Measurements from ENCODE around the gene NTN1.
"Not testable (repeated sequence)": the region's sequence is repeated elsewhere in the genome, so short reads cannot be mapped to it uniquely, and the experiment has no call there.

Gene NTN1

DNA sequence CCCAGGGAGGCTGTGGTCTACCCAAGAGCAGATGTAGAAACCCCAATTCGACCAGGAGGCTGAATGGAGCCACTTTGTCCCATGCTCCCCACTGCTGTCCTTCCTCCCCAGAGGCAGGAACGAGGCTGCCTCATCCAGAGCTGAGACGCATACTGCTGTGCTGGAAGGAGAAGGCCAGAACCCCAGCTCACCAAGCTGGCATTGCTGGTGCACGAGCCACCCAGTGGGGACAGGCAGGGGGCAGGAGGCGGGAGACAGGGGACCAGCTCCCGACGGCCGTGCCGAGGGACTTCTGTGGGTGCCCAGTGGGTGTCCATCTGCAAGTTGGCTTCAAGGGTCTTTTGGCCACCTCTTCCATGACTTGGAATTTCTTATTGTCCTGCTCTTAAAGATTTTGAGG lies 66.6 kb downstream of the NTN1 start:
- DNase-seq (ENCODE audit: low spot score) = no peak

DNA sequence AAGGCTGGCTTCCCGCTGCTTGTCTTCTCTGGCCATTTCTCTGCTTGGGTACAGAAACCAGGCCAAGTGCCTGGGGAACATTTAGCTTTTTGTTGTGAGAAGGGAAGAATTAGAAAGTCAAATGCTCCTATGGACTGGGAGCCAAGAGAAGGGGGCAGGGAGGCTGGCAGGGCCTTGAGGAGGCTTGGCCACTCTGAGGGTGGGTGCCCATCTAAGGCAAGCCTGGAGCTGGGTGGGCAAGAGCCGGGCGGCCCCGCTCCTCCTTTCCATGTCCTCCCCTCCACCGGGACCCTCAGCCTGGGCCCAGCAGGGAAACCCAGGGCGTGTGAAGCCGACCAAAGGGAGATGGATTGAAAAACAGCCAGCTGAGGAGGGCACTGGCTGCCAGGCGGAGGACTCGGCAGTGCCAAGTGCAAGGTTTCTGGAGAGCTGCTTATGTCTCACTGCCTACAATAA lies 69.4 kb downstream of the NTN1 start:
- peak; percentile 20 for DNase-seq (ENCODE audit: low spot score)

DNA sequence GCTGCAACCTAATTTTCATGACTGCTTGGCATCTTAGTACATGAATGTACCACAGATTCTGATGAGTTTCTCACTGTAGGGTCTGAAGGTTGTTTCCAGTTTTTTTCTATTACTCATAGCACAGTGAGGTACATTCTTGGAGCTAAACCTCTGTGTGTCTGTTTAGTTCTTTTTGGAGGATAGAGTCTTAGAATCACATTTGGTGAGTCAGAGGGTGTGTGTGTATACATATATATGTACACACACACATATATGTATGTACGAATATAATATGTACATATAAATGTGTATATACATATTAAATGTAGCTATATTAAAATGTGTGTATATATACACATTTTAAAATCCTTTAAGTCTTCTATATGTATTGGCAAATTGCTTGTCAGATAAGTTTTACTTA lies 72.9 kb downstream of the NTN1 start:
- DNase-seq (ENCODE audit: low spot score) = no peak

DNA sequence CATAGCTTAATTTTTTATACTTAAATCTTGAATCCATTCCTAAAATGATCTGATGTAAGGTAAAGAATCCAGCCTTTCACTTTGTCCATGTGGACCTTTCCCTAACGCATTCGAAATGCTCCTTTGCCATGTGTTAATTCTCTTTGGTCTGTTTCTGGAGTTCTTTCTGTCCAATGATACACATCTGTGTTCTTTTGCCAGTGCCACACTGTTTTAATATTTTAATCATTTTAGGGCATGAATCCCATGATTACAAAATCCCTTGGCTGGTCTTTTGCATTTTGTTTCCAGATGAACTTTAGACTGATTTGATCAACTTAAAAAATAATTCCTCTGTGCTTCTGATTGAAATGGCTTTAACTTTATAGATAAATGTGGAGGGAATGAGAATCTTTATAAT lies 74.1 kb downstream of the NTN1 start:
- DNase-seq (ENCODE audit: low spot score) = no peak

DNA sequence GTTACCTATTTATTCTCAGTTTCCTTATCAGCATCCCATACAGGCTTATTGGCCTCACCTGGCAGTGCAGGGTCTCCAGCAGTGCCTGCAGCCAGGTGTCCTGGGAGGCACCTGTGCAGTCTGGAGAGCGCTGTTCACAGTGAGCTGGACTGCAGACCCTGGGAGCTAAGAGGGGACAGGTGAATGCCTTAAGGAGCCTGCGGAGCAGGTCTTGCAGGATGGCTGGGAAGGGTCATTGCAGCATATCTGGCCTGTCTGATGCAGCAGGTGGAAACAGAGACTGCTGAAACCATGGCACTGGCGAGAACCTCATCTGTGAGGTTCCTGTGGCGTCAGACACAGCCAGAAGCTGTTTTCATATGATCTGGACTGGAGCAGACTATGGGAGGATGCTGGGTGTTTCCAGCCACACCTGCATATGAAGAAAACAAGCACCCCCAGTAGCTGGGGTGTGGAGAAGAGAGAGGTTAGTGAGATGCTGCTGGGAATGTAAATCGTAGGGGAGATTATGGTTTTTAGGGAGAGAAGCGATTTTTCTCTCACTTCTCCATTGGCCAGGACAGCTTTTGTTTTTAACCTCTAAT lies 77.0 kb downstream of the NTN1 start:
- DNase-seq (ENCODE audit: low spot score) = no peak

DNA sequence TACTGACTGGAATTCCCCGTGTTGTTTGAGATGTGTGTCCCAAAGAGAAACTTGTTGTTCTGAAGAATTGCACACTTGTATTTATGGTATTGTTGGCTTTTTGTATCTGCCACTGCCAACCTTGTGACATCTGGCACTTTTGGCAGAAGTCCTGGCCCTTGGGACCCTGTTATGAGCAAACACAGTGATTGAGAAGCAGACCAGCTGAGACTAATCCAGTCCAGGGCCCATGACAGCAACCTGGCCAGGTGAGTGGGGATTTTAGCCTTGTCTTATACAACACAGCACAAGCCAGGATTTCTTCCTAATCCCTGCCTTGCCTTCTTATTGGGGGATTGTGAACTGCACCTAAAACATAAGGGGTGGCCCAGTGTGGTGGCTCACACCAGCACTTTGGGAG lies 80.0 kb downstream of the NTN1 start:
- DNase-seq (ENCODE audit: low spot score) = no peak

DNA sequence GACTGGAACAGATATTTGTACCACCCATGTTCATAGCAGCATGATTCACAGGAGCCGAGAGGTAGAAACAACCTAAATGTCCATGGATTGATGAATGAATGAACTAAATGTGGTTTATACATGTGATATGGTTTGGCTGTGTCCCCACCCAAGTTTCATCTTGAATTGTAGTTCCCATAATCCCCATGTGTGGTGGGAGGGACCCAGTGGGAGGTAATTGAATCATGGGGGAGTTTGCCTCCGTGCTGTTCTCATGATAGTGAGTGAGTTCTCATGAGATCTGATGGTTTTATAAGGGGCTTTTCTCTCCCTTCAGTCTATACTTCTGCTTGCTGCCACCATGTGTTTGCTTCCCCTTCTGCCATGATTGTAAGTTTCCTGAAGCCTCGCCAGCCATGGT lies 81.9 kb downstream of the NTN1 start:
- not testable (repeated sequence) for DNase-seq (ENCODE audit: low spot score)

DNA sequence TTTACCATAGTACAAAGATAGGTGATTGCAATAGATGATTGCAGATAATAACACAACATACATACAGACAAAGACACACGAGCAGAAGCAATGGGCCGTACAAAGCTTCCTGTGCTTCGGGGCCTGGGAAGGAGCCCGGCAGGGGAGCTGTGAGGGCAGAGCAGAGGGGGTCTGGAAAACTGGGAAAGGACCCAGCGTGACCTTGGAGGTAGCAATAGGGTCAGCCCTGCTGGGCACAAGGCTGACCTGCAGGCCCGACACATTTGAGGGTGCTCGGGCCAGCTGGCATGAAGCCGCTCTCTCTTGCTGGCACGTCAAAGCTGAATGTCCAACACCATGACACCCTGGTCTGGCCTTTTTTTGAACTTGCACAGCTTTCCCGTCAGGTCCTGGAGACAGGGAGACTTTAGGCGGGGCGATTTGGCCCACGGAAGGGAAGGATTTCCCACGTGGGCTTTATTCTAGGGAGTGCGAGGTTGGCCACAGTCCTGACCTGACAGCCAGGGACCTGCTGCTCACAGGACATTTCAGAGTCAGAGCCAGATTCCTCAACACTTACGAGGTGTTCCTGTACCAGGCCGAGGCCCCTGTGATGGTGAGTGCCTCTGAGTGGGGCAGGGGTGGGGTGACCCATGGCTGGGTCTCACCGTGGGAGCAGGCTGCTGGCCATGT lies 83.2 kb downstream of the NTN1 start:
- no peak for DNase-seq (ENCODE audit: low spot score)

DNA sequence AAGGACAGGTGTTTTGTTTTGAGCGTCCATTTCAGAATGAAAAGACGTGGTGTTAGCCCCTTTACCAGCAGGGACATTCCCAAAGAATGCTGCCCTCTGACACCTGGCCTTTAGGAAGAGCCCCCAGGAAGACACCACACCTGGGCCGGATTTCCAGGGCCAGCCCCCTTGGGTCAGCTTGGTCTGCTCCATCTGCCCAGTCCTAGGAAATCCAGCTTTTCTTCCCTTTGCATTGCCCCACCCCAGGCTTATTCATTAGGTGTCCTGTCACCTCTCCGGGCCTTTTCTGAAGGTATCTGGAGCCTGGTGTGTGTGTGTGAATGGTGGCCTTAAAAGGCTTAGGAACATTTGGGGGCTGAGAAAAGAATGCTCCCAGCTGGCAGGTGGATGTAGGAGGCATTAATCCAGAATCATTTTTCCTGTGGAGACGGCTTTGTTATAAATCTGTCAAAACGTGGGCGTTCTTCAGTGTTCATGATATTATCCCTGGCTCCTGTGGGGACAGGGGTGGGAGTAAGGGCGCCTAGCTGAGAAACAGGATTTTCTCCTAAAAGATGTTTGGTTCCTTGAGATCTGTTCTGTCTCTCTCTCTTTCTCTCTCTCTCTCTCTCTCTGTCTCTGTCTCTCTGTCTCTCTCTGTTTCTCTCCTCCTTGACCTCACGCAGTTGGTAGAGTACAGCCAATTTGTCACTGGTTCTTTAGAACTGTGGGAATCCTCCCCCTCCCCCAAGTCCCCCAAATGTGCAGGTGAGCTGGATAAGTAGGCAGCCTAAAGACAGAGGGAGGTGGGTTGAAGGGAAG lies 84.0 kb downstream of the NTN1 start:
- peak; percentile 44 for DNase-seq (ENCODE audit: low spot score)

DNA sequence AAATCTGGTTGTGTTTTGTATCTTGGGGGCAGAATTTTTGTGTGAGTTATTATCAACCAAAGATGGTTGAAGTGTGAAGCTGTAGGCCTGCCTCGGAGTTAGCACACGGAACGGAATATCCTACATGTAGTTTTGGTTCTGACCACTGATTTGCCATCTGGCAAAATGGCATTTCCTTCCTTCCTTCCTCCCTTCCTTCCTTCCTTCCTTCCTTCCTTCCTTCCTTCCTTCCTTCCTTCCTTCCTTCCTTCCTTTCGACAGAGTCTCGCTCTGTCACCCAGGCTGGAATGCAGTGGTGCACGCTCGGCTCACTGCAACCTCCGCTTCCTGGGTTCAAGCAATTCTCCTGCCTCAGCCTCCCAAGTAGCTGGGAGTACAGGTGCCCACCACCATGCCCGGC lies 85.0 kb downstream of the NTN1 start:
- not testable (repeated sequence) for DNase-seq (ENCODE audit: low spot score)

DNA sequence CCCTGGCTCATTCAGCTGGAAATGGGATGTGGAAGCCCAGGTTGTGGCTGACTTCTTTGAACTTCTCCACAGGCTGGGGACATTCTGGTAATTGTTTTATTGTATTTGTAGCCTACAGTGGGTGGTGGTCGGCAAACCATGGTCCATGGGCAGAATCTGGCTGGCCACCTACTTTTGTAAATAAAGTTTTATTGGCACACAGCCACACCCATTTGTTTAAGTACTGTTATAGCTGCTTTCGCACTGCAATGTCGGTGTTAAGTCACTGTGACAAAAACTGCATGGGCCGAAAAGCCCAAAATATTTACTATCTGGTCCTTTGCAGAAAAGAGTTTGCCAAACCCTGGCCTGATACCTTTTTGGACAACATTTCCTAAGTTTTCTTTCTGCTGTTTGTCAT lies 86.2 kb downstream of the NTN1 start:
- no peak for DNase-seq (ENCODE audit: low spot score)

DNA sequence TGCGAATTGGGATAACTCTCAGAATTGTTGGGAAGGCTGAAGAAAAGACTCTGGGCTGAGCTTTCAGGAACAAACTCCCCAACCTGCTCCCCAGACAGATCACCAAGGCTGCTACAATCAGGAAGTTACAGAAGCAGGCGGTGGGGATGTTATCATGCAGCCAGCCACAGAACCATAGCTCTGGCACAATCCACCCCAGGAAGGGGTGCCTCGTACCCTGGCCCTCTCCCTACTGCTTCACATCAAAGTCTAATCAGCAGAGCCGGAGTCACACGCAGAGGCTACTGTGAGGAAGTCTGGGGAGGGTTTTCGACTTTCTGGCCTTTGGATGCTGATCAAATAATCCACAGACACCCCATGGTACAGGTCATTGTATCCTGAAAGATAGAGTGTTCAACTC lies 86.8 kb downstream of the NTN1 start:
- DNase-seq (ENCODE audit: low spot score) = no peak

DNA sequence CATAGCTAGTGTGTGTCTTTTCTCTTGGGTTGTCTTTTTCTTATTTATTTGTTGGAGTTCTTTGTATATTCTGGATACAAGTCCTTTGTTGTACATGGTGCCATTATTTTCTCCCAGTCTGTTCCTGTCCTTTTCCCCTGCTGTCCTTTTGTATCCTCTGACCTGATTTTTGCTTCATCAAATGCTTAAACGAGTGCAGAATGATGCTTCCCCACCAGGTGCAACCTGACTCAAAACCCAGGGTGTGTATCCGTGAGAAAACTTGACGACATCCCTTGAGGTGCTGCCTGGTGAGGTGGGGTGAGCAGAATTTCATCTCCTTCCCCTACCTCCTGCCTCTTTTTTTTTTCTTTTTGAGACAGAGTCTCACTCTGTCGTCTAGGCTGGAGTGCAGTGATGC lies 88.6 kb downstream of the NTN1 start:
- no peak for DNase-seq (ENCODE audit: low spot score)

DNA sequence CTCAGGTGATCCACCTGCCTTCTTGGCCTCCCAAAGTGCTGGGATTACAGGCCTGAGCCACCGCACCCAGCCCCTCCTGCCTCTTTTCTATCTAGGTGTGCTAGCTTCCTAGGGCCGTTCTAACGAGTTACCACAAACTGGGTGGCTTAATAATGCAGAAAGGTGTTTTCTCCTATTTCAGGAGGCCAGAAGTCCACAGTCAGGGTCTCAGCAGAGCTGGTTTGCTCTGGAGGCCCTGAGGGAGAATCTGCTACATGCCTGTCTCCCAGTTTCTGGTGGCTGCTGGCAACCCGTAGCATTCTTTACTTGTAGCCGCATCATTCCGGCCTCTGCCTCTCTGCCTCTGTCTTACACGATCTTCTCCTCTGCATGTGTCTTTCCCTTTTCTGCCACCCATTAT lies 89.2 kb downstream of the NTN1 start:
- DNase-seq (ENCODE audit: low spot score) = no peak

DNA sequence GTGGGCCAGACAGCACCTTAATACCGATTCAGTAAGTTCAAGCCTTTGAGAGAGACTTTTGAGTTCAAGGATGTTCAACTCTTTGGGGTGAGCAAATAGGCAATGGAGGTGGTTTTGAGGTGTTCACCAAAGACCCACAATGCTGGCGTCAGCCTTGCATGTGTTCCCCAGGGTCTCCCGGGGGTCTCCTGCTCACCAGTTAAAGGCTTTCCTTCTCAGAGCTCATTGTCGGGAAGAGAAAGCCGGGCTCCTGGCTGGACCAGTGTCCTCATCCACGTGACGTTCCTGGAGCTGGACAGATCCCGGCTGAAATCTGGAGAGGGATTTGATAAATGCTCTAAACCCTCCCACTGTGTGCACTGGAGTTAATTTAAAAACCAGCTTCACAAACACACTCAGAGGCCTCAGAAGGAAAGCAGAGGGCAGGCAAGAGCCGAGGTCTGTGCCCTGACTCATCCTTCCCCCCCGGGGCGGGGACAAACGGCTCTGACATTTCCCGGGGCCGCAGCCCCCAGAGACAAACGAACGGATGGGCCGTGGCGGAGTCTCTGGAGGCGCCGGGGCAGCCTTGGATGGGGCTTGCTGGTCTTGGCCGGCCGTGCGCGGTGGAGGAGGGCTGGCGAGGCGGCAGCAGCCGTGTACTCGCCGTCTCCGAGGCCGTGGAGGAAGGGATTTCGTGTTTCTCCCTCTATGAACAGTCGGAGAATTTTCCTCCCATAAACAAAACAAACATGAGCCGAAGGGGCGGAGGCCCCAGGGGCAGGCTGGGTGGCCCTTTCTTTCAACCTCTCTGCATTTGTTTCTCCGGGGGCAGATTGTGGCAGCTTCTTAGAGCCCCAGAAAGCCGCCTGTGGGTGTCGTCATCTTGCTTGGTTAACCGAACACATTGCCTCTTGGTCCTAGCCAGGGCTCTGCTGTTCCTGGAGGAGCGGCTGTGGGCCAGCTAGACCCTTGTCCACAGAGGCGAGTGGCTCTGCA lies 94.2 kb downstream of the NTN1 start:
- no peak for DNase-seq (ENCODE audit: low spot score)

DNA sequence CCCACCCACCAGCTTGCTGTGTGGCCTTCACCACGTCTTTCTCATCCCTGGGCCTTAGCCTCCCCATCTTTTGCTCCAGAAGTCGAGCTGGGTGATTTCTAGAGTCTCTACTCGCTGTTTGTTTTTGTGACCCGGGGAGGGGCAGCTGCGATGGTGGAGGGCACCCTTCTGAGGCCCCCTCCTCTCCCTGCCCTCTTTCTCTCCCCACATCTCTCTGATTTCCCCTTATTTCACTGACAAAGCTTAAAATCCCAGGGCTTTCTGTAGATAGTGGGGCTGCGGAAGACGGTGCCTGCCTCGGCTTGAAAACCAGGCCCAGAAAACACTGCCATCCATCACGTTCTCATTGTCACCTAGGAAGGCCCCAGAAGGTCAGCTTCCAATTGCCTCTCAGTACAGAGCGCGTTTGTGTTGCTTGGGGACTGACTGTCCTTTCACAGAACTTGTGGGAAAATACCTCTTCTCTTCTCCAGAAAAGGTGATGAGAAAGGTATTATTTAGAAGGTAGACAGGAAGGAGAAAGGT lies 95.1 kb downstream of the NTN1 start:
- DNase-seq (ENCODE audit: low spot score) = no peak

DNA sequence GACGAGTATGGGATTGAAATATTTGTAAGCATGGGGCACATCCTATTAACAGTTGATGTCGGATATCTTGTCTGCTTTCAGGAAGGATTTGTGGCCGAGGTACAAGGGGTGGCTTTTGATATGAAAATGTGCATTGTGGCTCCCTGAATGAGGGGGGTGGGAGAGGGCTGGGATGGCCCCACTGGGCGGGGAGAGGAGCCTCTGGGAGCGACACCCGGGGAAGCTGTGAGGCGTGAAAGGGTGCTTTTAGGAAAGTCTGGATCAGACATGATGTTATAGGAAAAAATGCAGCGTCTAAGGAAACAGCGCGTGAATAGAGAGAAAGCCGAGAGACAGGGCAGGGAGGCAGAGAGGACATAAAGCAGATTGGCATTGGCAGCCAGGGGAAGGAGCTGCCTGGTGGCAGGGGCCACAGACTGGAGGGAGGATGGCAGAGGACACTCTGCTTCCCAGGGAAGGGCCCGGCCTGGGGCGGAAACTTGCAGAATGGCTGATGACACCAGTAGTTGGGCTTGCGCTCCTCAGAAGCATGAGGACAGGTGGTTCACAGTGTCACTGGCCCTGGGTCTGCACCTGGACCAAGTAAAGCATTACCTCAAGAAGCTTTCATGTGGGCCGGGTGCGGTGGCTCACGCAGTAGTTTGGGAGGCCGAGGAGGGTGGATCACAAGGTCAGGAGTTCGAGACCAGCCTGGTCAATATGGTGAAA lies 95.7 kb downstream of the NTN1 start:
- no peak for DNase-seq (ENCODE audit: low spot score)

DNA sequence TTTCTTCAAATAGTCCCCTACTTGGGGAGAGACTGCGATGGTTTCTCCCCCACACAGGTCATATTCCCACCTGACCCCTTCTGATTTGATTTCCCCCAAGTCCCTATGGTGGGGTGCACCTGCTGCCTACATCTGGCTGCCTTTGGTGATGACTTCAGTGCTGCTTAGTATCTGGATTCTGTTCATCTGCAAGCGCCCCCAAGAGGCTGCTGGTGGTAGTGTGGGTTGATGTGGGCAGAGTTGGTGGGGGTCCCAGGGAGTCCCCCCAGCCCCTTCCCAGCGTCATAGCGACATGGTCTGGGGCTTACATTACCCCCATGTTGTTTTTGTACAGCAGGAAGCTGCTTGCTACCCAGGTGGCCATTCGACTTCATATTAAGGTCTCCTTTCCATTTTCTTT lies 99.2 kb downstream of the NTN1 start:
- no peak for DNase-seq (ENCODE audit: low spot score)

DNA sequence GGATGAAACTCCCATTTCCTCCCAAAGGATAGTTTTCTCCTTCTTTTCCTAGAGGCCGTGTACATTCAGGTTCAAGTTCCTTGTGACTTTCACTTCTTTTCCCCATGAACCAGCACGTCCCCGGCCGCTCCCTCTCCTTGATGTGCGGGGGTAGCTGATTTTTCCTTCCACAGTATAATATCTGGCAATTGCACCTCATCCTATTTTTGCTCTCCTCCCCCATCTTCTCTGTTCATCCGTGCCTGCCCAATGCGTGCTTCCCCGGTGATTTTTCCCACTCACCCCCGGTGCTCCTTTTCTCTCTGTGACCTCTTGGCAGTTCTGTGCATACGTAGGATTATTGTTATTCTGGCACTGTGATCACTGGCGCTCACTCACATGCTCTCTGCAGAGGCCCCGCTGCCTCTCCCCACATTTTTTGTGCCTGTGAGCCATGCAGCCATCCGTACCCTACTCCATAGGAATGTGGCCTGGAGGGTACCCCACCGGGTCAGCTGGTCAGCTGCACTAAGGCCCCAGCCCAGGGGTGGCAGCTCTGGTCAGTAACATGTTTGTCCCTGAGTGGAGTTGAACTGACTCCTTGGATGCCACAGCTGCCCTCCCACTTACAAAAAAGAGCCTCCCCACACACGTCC lies 100.0 kb downstream of the NTN1 start:
- no peak for DNase-seq (ENCODE audit: low spot score)

Data from putamen (tissue), 1 donor.